GM04503 (cell line): ENCODE results near the gene SLC1A2.
"Not testable (repeated sequence)": the region's sequence is repeated elsewhere in the genome, so short reads cannot be mapped to it uniquely, and the experiment has no call there.

Source experiments
- DNase-seq: peaks from one replicate; pipeline ENCODE4 v3.0.0-alpha.2; 2012; ENCODE audit warnings: low read depth

The SLC1A2 gene

DNA sequence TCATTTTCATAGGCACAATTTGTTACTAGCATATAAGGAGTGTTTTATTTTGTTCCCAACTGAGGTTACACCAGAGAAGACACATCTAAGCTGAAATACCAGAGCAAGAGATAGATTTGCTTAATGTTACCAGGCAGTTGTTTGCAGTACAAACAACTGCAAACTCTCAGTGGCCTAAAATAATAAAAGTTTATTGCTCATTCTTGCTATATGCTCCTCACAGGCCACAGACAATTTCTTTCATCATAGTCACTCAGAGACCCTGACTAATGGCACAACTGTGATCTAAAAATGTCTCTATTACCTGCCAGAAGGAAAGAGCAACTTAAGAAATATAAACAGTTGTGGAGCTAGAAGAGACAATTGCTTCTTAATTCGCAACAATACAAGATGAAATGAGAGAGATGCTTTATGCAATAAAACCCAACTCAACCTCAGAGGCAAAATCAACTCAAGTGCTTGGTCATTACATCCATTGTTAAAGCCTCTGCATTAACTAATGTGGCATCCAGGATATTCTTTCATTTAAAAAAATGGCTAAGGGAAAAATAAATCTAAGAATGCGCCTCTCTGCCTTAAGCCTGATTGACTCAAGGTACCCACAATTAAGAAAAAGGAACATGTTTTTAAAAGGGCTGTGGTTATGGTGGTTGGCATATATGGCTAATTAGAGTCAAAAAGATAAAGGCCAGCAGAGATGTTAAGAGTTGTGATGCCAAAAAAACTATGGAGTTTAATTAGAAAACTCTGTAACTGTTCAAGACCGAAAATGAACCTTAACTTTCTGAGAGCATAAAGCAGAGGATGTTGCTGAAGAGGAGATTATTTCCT lies 176.7 kb downstream of the SLC1A2 start:
- no peak for DNase-seq

DNA sequence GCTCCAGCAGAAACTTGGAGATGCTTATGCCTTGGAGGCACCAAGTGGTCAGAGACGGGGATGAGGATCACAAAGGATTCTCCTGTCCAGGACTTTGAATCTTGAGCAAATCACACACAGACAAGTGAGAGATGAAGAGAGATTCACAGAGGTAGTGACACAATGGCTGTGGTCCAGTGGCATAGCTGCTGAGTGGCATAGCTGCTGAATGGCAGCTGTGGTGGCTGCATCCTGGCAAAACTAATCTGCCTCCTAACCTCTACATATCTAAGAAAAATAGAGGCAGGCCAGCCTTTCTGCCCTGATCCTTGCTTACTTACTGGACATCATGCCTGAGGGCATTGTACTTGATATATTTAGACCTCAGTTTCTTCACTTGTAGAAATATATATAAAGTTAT lies 177.8 kb downstream of the SLC1A2 start:
- no peak for DNase-seq

DNA sequence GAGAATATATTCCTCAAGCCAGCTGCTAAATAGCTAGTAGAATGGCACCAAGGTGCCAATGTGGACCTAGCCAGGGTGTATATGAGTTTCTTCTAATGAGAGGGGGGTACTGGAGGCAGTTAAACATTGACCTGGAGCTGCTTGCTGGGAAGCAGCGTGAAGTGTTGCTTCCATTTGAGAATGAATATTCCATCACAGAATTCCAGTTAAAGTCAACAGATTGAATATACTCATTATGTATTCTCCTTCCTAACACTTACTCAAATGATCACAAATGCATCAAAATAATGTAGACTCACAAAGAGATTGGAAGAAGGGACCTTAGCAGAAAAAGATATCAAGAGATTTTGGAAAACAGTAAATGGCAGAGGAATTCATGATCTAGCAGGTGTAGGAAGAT lies 178.3 kb downstream of the SLC1A2 start:
- DNase-seq = no peak

DNA sequence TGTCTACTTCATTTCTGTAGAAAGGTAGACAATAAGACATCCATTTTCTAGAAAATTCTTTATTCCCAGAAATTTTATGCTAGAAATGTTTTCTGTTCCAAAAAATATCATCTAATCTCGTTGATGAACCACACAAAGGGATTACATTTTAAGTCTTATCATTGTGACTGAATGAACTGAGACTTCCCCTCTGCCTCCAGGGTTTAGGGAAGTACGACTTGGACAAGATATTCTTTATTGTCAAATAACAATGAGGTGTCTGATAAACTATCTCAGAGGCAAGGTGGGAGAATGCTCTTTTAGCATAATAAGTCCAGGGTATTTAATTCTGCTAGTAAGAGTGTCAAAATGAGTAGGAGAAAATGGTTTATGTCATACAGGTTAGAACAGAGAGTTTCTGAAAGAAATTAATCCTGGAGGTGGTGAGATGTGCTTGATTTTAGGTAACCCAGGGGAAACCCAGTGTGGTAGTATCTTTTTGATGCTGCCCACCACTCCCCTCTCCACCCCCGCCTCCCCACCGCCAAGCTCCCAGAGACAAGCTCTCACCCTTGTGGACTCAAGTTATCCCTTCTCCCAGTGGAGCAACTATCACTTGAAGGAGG lies 179.8 kb downstream of the SLC1A2 start:
- no peak for DNase-seq

DNA sequence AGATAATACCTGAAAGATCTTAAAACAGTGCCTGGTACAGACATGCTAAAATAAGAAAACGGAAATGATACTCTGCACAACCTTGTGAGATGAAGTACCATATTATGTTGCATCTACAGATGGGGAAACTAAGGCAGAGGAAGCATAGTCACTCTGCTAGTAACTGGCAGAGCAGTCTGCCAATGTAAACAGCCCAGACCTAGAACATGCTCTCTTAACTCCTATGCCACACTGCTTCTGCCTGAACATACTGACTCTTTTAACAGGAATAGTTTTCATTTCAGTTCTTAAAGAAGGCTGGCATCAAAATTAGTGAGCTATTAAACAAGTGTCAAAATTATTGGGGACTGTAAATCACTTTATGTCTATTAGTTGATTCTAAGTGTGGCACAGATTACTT lies 180.5 kb downstream of the SLC1A2 start:
- DNase-seq = no peak

DNA sequence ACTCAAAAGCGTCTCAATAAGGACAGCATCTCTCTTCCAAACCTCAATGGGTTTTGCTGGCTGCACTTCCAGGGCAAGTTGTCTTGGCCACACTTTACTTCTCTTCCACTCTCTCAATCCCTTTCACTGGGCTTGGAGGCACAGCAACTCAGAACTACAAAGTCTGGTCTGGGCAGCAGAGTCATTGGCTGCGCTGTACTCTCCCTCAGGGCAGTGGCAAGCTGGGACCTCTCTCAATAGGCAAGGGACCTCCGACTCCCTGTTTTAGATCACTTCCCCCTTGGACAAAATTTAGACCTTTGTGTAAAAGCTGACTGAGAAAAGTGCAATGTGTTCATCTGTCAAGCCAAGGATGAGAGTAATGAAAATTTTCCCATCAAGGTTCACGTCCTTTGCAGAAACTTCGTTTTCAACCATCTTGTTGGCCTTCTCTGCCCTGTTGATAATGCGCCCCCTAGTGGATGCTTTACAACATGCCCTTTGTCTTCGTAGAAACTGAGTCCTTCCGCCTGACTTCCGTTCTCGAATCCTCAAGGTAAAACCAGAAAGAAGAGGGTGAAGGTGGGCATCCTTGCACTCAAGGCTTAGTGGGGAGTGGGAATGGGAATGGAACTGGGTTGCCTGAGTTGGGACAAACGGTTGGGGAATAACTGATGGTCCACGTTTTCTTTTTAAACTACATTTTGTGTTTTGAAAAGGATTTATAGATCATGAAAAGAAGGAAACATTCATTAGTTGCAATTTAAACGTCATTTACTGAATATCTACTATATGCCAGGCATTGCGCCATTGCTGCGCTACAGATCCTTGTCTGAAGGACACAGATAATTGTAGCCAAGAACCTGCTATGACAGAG lies 181.3 kb downstream of the SLC1A2 start:
- no peak for DNase-seq

DNA sequence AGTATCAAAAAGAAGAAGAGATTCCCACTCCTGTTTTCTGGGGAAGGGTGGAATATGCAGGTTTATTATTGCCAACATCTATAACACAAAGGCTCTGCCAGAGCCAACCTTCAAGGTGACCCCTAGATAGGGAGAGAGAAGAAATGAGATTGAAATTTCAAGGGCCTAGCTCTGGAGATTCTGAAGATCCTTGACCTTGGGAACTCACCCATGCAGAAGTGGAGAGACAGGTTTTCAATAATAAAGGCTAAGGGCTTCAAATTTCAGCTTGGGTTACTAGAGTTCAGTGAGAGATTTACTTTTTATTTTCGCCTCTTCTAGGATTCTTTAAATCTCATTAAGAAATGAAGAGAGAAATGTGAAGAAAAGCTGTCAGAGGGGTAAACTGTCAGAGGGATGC lies 182.0 kb downstream of the SLC1A2 start:
- DNase-seq = no peak

DNA sequence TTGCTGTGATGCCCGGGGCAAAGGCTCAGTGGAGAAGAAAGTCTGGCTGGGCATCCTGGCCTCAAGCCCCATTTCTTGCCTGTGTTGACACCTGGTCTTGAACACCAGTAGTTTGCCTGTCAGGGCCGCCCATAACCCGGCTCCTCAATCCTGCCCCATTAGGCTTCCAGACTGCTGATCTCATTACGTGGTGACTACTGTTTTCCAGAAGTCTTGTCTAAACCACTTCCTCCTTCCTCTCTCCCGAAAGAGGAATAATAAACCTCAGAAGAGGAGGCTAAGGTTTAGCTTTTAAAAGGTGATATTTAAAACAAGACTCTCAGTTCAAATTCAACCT lies 182.7 kb downstream of the SLC1A2 start:
- DNase-seq = no peak

DNA sequence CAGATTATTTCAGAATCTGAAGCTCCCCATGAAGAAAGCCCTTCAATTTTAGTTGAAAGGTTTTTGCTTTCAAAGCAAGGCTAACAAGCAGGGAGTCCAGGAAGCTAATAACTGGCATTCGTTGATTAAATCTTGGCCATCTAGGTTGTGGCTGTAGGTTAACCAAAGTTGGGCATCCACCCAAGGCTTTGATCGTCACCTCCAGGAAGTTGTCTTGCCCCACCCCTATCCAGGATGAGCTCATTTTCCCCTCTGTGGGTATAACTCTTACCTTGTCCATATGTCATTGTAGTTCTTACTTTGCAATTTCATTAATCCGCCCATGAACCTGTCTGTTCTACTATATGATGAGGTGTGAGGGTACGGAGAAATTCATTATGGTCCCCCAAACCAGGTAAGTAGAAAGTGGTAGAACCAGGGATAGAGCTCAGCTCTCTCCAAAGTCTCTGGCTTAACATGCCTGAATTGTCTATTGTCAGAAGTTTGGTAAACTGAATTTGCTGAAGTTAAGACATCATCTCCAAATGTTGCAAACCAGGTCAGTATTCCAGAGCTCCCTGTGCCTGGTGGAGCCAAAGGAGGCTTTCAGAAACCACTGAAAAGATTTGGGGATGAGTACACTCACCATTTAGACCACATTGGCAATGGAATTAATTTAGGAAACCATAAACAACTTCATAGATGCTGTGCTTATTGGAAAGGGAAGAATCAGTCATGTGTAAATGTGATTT lies 183.3 kb downstream of the SLC1A2 start:
- no peak for DNase-seq

DNA sequence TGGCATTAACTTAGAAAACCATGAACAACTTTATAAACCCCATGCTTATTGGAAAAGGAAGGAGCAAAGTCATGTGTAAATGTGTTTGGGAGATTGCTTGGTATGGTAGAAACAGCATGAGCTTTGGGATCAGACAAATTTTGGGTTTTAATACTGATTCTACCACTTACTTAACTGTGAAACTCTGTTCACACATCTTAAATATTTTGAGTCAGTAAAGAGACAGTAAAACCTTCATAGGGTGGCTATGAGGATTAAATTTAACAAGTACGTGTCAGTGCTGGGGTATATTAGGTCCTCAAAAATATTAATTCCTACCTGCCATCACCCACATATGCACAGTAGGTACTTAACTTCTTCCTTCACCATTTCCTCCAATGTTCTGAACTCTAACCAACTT lies 183.9 kb downstream of the SLC1A2 start:
- no peak for DNase-seq

DNA sequence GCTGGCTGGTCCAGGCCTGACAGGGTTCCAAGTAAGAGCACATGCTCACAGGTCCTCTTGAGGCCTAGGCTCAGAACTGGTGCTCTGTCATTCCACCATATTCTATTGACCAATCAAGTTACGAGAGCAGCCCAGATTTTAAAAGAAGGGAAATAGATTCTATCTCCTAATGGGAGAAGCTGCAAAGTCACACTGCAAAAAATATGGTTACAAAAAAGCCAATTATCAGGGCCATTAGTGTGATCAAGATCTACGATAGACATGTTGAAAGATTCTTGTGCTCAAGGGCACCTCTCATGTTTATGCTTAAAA lies 184.2 kb downstream of the SLC1A2 start:
- no peak for DNase-seq

DNA sequence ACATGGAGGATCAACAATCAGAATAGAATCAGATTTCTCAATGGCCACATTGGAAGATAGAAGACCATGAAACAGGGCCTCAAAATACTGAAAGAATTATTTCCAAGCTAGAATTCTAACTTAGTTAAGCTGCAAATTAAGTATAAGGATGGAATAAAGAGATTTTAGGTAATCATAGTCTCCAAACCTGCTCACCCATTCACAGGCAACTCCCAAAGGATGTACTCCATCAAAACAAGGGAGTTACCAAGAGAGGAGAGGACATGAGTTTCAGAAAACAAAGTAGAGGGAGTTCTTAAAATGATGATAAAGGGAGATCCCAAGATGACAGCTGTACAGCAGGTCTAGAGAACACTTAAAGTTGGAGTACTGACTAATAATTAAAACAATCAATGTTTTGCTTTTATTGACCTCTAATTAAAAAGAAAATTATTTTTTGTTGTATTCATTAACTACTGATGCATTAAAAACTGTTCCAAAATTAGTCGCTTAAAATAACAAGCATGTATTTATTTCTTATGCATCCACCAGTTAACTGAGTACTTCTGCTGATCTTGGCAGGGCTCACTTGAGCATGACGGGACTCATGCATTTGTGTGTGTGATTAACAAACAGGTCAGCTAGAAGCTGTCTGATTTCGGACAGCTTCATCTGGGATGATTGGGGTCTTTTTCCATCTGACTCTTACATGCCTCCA lies 184.8 kb downstream of the SLC1A2 start:
- no peak for DNase-seq

DNA sequence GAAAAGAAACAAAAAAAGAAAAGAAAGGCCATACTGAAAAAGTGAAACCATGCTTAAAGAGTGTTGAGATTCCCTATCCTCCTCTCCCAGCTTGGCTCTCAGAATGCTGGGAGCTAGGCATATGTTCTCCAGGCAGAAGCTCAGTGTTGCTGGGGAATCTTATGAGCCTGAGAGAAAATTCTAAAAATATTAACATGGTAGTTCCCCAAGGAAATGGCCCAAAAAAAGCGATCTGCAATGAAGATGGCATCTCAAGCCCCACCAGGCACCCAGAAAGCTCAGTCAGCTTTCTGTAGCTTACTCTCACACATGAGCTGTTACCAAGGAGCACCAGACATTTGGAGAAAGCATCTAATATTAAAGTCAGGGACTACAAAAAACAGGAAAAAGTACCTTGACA lies 185.8 kb downstream of the SLC1A2 start:
- no peak for DNase-seq

DNA sequence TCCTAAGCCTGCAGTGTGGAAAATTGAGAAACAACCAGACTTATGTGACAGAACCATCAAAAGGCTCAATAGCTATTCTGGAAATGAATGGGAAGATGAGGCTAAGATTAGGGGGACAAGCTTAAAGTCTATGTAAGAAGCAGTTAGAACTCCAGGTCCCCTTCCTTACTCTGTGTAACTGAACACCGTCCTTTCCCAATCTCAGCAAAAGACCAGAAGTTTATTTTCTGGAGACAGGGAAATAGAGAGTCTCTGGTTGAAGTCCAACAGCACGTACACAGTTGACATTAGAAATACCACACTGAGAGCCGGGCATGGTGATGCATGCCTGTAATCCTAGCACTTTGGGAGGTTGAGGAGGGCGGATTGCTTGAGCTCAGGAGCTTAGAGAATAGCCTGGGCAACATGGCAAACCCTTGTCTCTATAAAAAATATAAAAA lies 186.4 kb downstream of the SLC1A2 start:
- no peak for DNase-seq

DNA sequence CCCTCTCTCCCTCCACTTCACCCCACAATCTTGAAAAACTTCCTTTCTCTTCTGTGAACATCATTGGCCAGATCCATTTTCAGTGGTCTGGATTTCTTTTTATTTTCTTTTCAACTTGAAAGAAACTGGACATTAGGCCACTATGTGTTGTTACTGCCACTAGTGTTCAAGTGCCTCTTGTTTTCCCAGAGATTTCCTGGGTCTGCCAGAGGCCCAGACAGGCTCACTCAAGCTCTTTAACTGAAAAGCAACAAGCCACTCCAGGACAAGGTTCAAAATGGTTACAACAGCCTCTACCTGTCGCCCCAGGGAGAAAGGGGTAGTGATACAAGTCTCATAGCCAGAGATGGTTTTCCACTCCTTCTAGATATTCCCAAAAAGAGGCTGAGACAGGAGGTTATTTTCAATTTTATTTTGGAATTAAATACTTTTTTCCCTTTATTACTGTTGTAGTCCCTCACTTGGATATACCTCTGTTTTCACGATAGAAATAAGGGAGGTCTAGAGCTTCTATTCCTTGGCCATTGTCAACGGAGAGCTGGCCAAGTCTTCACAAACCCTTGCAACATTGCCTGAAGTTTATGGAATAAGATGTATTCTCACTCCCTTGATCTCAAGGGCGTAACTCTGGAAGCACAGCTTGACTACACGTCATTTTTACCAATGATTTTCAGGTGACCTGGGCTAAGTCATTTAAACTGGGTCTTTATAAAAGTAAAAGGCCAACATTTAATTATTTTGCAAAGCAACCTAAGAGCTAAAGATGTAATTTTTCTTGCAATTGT lies 188.1 kb downstream of the SLC1A2 start:
- DNase-seq = no peak

DNA sequence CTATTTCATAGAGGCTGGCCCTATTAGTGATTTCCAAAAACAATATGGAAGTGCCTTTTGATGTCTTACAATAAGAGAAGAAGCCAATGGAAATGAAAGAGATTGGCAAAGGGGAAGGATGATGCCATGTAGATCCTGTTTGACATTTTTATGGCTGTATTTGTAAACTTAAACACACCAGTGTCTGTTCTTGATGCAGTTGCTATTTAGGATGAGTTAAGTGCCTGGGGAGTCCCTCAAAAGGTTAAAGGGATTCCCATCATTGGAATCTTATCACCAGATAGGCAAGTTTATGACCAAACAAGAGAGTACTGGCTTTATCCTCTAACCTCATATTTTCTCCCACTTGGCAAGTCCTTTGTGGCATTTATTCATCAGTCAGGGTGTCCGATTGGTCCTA lies 189.0 kb downstream of the SLC1A2 start:
- no peak for DNase-seq

DNA sequence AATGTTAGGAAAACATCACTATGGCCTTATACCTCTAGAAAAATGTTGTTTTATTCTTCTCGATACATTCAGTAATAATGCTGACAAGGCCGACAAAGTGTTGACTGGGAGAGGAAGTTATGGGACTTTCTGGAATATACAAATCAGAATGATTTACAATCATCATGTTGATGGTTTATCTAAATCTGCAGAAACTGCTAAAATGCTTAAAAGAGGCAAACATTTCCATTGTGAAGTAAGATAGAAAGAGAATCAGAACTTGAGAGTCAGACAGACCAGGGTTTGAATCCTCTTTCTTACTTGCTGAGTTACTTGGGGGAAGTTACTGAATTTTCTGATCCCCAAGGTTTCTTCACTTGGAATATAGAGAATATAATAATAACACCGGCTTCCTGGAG lies 191.0 kb downstream of the SLC1A2 start:
- no peak for DNase-seq

DNA sequence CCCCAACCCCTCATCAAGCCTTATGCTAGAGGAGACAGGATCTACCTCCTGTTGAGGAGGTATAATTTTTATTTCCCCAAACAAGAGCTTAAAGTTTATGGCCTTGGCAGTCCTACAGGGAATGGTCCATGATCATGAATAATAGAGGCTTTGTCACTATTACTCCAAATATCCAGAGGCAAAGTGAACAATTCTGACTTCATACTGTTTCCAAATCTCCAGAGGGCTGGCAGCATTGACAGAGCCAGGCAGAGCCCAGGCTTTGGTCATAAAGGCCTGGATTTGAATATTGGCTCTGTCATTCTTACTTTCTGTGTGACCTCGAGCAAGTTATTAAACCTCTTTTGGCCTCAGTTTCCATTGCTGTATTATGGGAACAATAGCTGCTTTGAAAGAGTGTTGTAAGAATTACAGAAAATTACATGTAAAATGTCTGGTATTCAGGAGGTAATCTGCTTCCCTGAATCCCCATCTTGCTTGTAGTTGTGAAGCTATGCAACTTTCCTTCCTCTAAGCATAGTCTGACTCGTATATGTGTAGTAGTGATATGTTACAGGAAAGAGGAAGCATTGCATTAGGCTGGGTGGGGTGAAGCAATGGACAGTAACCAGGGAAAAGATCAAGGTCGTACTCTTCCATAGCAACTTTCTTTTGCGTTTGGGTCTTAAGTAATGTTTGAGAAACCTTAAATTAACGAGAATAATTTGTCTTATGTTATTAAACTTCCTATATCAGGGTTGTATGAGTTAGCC lies 191.6 kb downstream of the SLC1A2 start:
- no peak for DNase-seq

DNA sequence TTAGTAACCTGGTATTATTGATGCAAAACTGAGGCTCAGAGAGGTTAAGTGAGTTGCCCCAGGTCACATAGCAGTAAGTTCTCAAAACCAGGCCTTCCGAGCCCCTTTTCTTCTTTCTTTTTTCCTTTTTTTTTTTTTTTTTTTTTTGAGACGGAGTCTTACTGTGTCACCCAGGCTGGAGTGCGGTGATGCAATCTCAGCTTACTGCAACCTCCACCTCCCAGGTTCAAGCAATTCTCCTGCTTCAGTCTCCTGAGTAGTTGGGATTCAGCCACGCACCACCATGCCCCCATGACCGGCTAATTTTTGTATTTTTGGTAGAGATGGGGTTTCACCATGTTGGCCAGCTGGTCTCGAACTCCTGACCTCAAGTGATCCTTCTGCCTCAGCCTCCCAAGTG lies 192.6 kb downstream of the SLC1A2 start:
- DNase-seq = not testable (repeated sequence)

DNA sequence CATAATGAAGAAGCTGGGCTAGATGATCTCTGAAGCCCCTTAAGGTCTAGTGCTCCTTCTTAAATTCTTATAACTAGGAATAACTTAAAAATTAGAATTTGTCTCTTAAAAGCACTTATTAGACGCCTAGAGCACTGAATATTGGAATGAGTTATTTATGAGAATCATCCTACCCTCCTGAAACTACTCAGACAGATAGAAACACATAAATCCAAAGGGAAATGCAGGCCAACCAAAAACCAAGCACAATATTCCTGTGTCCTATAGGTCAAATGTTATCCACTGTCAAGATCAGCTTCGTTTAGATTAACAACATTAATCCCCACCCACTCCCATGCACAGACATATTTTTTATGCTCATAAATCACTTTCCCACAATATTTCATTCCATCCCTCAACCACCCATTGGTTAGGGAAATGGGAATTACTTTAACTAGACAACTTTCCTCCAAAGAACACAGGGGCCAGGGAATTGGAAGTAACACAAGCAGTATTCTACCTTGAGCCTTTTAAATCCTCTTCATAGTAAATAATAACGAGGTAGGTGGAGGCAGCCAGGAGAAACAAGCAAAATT lies 193.3 kb downstream of the SLC1A2 start:
- DNase-seq = no peak
